ENCODE measurements around the gene PLCD1. TPM values are rescaled to one million over a fixed set of nuclear protein-coding genes. Genes with fewer than 3 reads are reported as not detected.

Gene PLCD1
- total RNA-seq, 1 donor from 2014 or later, result 36.9 TPM

DNA sequence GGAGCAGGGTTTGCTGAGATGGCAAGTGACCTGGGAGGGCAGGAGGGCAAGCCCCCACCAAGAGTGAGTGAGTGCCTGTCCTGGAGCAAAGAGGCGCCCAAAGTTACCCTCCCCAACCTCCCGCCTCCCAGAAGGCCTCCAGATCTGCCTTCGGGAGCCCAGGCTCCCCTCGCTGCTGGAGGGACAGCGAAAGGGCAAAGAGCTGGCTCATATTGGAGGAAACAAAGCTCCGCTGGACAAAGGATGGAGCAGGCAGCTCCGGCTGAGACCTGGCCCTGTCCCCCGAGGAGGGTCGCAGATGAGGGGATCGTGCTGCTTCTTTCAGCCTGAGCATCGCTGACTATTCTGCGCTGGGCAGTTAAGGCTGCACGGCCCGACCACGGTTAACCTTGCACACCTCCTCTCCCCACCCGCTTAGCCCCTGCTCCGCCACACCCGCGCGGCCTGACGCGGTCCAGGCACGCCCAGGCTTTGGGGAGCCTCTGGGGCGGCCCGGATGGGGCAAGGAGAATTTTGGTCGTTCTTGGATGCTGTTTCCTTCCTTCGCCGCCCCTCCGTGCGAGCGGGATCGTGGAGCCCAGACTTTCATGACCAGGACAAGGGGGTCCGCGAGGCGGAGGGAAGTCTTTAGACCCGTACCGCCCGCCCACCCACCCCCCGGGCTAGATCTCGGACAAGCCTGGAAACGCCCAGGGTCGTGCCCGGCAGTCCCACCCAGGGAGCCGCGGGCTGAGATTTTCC, 651 bp downstream of the PLCD1 start:
- H3K27ac Mint-ChIP-seq (ENCODE audit: unreplicated experiment), result no peak overlapping the region
- no peaks in the 10 kb centered on the region for H3K9me3 Mint-ChIP-seq
- peaks cover 29% of the 10 kb centered on the region for H3K4me1 Mint-ChIP-seq
- peak; percentile 30 for DNase-seq (ENCODE audit: low read depth, low spot score)
- TF ChIP-seq, protein P1, sequence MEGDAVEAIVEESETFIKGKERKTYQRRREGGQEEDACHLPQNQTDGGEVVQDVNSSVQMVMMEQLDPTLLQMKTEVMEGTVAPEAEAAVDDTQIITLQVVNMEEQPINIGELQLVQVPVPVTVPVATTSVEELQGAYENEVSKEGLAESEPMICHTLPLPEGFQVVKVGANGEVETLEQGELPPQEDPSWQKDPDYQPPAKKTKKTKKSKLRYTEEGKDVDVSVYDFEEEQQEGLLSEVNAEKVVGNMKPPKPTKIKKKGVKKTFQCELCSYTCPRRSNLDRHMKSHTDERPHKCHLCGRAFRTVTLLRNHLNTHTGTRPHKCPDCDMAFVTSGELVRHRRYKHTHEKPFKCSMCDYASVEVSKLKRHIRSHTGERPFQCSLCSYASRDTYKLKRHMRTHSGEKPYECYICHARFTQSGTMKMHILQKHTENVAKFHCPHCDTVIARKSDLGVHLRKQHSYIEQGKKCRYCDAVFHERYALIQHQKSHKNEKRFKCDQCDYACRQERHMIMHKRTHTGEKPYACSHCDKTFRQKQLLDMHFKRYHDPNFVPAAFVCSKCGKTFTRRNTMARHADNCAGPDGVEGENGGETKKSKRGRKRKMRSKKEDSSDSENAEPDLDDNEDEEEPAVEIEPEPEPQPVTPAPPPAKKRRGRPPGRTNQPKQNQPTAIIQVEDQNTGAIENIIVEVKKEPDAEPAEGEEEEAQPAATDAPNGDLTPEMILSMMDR (conservative IDR thresholded peaks at IDR 0.05), result no peak
- H3K4me3 Mint-ChIP-seq, result peak overlapping the region; percentile 95
- peaks cover 17% of the 10 kb centered on the region for H3K27me3 Mint-ChIP-seq (ENCODE audit: low read depth)
- H3K36me3 Mint-ChIP-seq (ENCODE audit: low read depth), result no peaks in the 10 kb centered on the region

DNA sequence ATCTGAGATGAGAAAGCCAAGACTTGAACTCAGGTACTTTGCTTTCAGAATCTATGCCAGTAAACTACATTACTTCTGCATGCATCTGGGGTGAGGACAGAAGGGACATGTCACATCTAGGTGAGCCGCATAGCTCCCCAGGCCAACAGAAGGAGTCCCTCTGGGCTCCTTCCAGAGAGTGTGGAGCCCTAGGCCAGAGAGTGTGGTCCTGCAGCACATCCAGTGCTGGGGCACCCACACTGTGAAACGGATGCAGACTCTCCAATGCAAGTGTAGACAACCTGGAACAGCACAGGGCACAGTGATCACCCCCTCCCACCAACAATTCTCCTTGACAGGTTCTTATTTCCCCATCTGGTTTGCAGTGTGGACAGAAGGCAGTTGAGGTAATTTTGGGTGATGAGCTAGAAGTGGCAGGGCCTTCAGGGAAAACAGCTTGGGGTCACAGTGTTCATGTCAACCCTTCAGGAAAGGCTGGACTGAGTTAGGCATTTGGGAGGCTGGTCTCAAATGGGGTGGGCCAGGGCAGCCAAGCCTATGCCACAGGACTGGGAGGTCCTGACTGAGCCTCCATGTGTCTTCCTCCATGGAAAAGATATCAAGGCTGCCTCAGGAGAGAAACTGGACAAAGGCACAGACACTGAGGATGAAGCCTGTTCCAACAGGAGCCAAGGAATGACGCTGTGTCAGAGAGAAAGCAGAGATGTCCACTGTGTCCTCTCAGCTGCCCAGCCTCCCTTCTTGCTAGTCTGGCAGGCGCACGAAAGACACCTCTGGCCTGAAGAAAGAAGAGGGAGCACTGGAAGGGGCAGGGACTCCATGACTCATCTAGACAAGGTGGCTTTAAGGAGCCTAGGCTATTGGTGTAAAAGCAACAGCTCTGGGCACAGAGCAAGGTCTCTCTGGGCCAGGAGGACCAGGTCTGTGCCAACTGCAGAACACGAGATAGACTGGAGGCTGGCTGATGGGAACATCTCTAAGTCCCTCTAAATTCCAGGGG, 1.7 kb downstream of the PLCD1 start:
- no peaks in the 10 kb centered on the region for H3K9me3 Mint-ChIP-seq
- no peak overlapping the region for H3K27ac Mint-ChIP-seq (ENCODE audit: unreplicated experiment)
- H3K4me3 Mint-ChIP-seq, result peak overlapping the region; percentile 95
- peaks cover 32% of the 10 kb centered on the region for H3K4me1 Mint-ChIP-seq
- no peak for DNase-seq (ENCODE audit: low read depth, low spot score)
- H3K27me3 Mint-ChIP-seq (ENCODE audit: low read depth), result peaks cover 17% of the 10 kb centered on the region
- TF ChIP-seq, protein P1 (conservative IDR thresholded peaks at IDR 0.05), result no peak
- no peaks in the 10 kb centered on the region for H3K36me3 Mint-ChIP-seq (ENCODE audit: low read depth)

DNA sequence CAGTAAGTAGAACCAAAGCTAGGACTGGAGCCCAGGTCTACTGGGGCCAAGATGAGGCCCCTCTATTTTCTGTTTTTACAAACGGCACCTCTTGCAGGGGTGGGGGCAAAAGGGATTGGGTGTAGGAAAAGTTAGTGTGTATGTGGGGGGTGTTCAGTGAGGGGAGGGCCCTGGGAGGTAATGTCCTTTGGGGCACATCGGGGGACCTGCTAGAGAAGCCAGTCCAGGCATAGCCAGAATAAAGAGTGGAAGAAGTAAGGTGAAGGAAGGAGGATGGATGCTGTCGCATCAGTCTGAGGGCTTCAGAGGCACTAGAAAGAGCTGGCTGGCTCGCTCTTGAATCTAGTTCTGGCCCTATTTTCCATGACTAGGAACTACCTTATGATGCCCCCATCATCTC, 2.6 kb downstream of the PLCD1 start:
- TF ChIP-seq, protein P1 (conservative IDR thresholded peaks at IDR 0.05), result no peak
- H3K4me1 Mint-ChIP-seq, result peaks cover 32% of the 10 kb centered on the region
- peaks cover 17% of the 10 kb centered on the region for H3K27me3 Mint-ChIP-seq (ENCODE audit: low read depth)
- no peaks in the 10 kb centered on the region for H3K36me3 Mint-ChIP-seq (ENCODE audit: low read depth)
- no peak for DNase-seq (ENCODE audit: low read depth, low spot score)
- H3K27ac Mint-ChIP-seq (ENCODE audit: unreplicated experiment), result no peak overlapping the region
- no peaks in the 10 kb centered on the region for H3K9me3 Mint-ChIP-seq
- H3K4me3 Mint-ChIP-seq, result peak overlapping the region; percentile 95

DNA sequence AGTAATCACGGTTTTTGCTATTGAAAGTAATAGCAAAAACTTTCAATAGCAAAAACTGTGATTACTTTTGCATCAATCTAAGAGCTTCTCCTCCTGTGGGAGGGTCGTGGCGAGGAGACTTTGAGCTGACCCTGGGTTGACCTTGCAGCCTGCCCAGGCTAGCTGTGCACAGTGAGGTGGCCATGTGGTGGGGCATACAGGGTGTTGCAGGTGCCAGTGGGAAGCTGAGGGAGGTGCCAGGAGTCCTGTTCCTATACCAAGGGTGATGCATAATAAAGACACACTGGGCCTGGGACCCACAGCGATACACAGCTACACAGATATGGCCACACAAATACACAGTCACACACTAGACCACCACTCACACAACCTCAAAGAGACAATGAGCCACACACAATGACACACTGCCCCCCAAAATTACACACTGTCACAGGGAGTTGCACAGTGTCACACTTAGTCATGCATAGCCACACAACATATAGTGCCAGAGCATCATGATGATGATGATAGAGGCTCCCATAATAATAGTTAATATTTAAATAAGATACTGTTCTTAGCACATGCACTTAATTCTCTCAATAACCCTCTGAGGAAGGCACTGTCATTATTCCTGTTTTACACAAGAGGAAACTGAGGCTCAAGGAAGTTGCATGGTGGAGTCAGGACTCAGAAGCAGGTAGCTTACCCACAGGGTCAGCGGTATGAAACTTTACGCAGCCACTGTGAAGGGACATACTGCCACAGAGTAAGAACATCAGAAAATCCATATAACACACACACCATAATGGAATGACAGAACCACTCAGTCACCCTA, 6.3 kb downstream of the PLCD1 start:
- H3K27me3 Mint-ChIP-seq (ENCODE audit: low read depth), result peaks cover 7% of the 10 kb centered on the region
- no peak overlapping the region for H3K27ac Mint-ChIP-seq (ENCODE audit: unreplicated experiment)
- peaks cover 26% of the 10 kb centered on the region for H3K4me1 Mint-ChIP-seq
- no peaks in the 10 kb centered on the region for H3K9me3 Mint-ChIP-seq
- H3K4me3 Mint-ChIP-seq, result peak overlapping the region; percentile 97
- TF ChIP-seq, protein P1 (conservative IDR thresholded peaks at IDR 0.05), result no peak
- H3K36me3 Mint-ChIP-seq (ENCODE audit: low read depth), result no peaks in the 10 kb centered on the region
- DNase-seq (ENCODE audit: low read depth, low spot score), result no peak

DNA sequence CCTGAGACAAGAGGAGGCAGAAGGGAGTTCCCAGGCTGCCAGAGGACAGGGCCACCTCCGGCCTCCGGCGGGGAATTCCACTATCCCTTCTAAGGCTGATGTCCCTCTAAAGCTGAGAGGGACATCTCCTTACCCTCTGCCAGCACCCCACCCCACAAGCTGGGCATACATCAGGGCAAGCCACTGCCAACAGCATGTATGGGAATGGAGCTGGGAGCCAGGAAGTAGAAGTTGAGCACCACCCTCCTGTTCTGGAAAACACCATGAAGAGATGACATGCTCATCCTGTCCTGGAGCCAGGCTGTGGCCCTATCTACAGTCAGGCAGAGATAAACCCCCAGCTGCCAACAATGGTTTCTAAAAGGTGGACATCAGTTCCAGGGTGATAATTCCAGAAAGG, 7.1 kb downstream of the PLCD1 start:
- H3K27me3 Mint-ChIP-seq (ENCODE audit: low read depth), result peaks cover 1% of the 10 kb centered on the region
- H3K9me3 Mint-ChIP-seq, result no peaks in the 10 kb centered on the region
- TF ChIP-seq, protein P1 (conservative IDR thresholded peaks at IDR 0.05), result no peak
- H3K36me3 Mint-ChIP-seq (ENCODE audit: low read depth), result no peaks in the 10 kb centered on the region
- DNase-seq (ENCODE audit: low read depth, low spot score), result no peak
- peak overlapping the region; percentile 60 for H3K4me3 Mint-ChIP-seq
- peaks cover 22% of the 10 kb centered on the region for H3K4me1 Mint-ChIP-seq
- H3K27ac Mint-ChIP-seq (ENCODE audit: unreplicated experiment), result no peak overlapping the region

Measured in neural crest cell (in vitro differentiated cells).